OCI-LY1 (cell line): ENCODE results near the gene LMF2.

Experiments
- H2AFZ ChIP-seq: fragments of 200-600 bp; sonication (generic), shearing (Covaris generic); 2 replicates; pipeline ENCODE4 v1.6.0; 2014; ENCODE audit warnings: antibody characterized with exemption, mild to moderate bottlenecking, low read length
- H3F3A ChIP-seq: fragments of 200-600 bp; sonication (generic), shearing (Covaris generic); 2 replicates; pipeline ENCODE4 v1.6.0; 2014; ENCODE audit warnings: mild to moderate bottlenecking, antibody characterized with exemption, low read length, moderate library complexity; ENCODE audit not compliant: insufficient read depth
- H3K27ac ChIP-seq: fragments of 200-600 bp; sonication (generic); 2 replicates; pipeline ENCODE4 v1.5.1; 2014; ENCODE audit warnings: low read length, mixed run types, mild to moderate bottlenecking, low read depth; ENCODE audit not compliant: poor library complexity, severe bottlenecking
- H3K27me3 ChIP-seq: fragments of 200-600 bp; sonication (generic); 2 replicates; pipeline ENCODE4 v1.6.0; 2014; ENCODE audit warnings: antibody characterized with exemption, mild to moderate bottlenecking, low read length, moderate library complexity; ENCODE audit not compliant: insufficient read depth
- H3K36me3 ChIP-seq: fragments of 200-600 bp; sonication (generic); 2 replicates; pipeline ENCODE4 v1.6.1; 2014; ENCODE audit warnings: mild to moderate bottlenecking, antibody characterized with exemption, low read length, moderate library complexity, mixed read lengths; ENCODE audit not compliant: insufficient read depth
- H3K4me1 ChIP-seq: fragments of 200-600 bp; sonication (generic); 2 replicates; pipeline ENCODE4 v1.5.1; 2014; ENCODE audit warnings: mild to moderate bottlenecking, low read length, moderate library complexity; ENCODE audit not compliant: insufficient read depth, severe bottlenecking
- H3K4me2 ChIP-seq: fragments of 200-600 bp; sonication (generic), shearing (Covaris generic); 2 replicates; pipeline ENCODE4 v1.6.1; 2014; ENCODE audit warnings: low read length
- H3K4me3 ChIP-seq: fragments of 200-600 bp; sonication (generic); 2 replicates; pipeline ENCODE4 v1.5.1; 2014; ENCODE audit warnings: low read length, low read depth, mild to moderate bottlenecking, mixed read lengths; ENCODE audit not compliant: poor library complexity, severe bottlenecking
- H3K79me2 ChIP-seq: fragments of 200-600 bp; shearing (Covaris generic); 2 replicates; pipeline ENCODE4 v1.6.1; 2016; ENCODE audit warnings: mixed run types, low read length, mixed read lengths; ENCODE audit not compliant: insufficient read depth
- H3K9ac ChIP-seq: fragments of 200-600 bp; sonication (generic), shearing (Covaris generic); 2 replicates; pipeline ENCODE4 v1.6.1; 2014; ENCODE audit warnings: mild to moderate bottlenecking, low read length, mixed read lengths
- H3K9me2 ChIP-seq: fragments of 200-600 bp; sonication (generic), shearing (Covaris generic); 2 replicates; pipeline ENCODE4 v1.6.1; 2014; ENCODE audit warnings: low read depth, mild to moderate bottlenecking, low read length, mixed read lengths
- H3K9me3 ChIP-seq: fragments of 200-600 bp; shearing (Covaris generic); 2 replicates; pipeline ENCODE4 v1.6.1; 2014; ENCODE audit warnings: low read length, mixed read lengths
- H4K20me1 ChIP-seq: fragments of 200-600 bp; sonication (generic), shearing (Covaris generic); 2 replicates; pipeline ENCODE4 v1.6.0; 2016; ENCODE audit warnings: mild to moderate bottlenecking, low read length; ENCODE audit not compliant: insufficient read depth
- CTCF ChIP-seq: fragments of 200-600 bp; sonication (generic), shearing (Covaris generic); IDR thresholded peaks from 2 replicates; pipeline ENCODE4 v1.5.1; 2017; ENCODE audit warnings: mild to moderate bottlenecking, antibody characterized with exemption, low read length, moderate library complexity, mixed read lengths
- EZH2 ChIP-seq: fragments of 200-600 bp; sonication (generic), shearing (Covaris generic); IDR thresholded peaks from 2 replicates; pipeline ENCODE4 v1.8.0; 2017; ENCODE audit warnings: borderline replicate concordance, mixed run types, mild to moderate bottlenecking, antibody characterized with exemption, low read length, moderate library complexity, mixed read lengths

LMF2 gene

GRCh38 chr22:50475652-50476002, 31.9 kb downstream of the LMF2 start:
- peaks cover 26% of the 10 kb centered on the region for H3K79me2 ChIP-seq
- TF ChIP-seq CTCF (no peak), EZH2 (no peak)
- no peaks in the 10 kb centered on the region for H3K9me3 ChIP-seq
- H3K4me1 ChIP-seq = peaks cover 40% of the 10 kb centered on the region
- no peaks in the 10 kb centered on the region for H3K27me3 ChIP-seq
- H3K9ac ChIP-seq = peak overlapping the region; percentile 62; the same call in 1 of the 2 replicates
- H3K9me2 ChIP-seq = no peaks in the 10 kb centered on the region
- H2AFZ ChIP-seq = no peak overlapping the region
- H3K4me2 ChIP-seq = peak overlapping the region; percentile 70
- H4K20me1 ChIP-seq = no peaks in the 10 kb centered on the region
- peak overlapping the region; percentile 88 for H3K4me3 ChIP-seq
- H3F3A ChIP-seq = no peaks in the 10 kb centered on the region
- H3K36me3 ChIP-seq = no peaks in the 10 kb centered on the region; the same call in 1 of the 2 replicates
- no peak overlapping the region for H3K27ac ChIP-seq

- H3K9ac ChIP-seq = peak within 1 kb of the TSS; percentile 74
- no peaks in the 10 kb centered on the region for H3K9me3 ChIP-seq
- TF ChIP-seq EZH2 (no peak), CTCF (no peak)
- H3K4me1 ChIP-seq = peaks cover 47% of the 10 kb centered on the region
- no peaks in the 10 kb centered on the region for H3F3A ChIP-seq
- no peaks in the 10 kb centered on the region for H3K9me2 ChIP-seq
- H4K20me1 ChIP-seq = no peaks in the 10 kb centered on the region
- H3K36me3 ChIP-seq = no peaks in the 10 kb centered on the region; the same call in 1 of the 2 replicates
- H2AFZ ChIP-seq = no peak within 1 kb of the TSS
- H3K27ac ChIP-seq = peak within 1 kb of the TSS; percentile 98
- H3K4me2 ChIP-seq = peak within 1 kb of the TSS; percentile 86
- H3K79me2 ChIP-seq = peaks cover 26% of the 10 kb centered on the region
- H3K4me3 ChIP-seq = peak within 1 kb of the TSS; percentile 88
- H3K27me3 ChIP-seq = no peaks in the 10 kb centered on the region
These were observed 32.5 kb downstream of the LMF2 start, which contains the start of gene SBF1 for GRCh38 chr22:50474710-50475651. SBF1 (minus strand) TSS chr22:50475035; CDS start chr22:50474840, 195 bp downstream.

- Histone ChIP-seq H3K27me3 (no peaks in the 10 kb centered on the region), H2AFZ (no peak overlapping the region), H3K9ac (peak overlapping the region; percentile 74), H3K27ac (peak overlapping the region; percentile 98), H3F3A (no peaks in the 10 kb centered on the region), H3K4me2 (peak overlapping the region; percentile 86), H4K20me1 (no peaks in the 10 kb centered on the region), H3K9me3 (no peaks in the 10 kb centered on the region), H3K4me3 (peak overlapping the region; percentile 88), H3K9me2 (no peaks in the 10 kb centered on the region), H3K79me2 (peaks cover 26% of the 10 kb centered on the region), H3K4me1 (peaks cover 56% of the 10 kb centered on the region), H3K36me3 (no peaks in the 10 kb centered on the region; the same call in 1 of the 2 replicates)
- TF ChIP-seq CTCF (no peak), EZH2 (no peak)
These were observed 33.4 kb downstream of the LMF2 start for GRCh38 chr22:50473855-50474671.
